H9 (cell line): ENCODE data around the gene SNX5. TPM values are rescaled to one million over a fixed set of nuclear protein-coding genes. Genes with fewer than 3 reads are reported as not detected.

ENCODE experiments used
- DNase-seq: peaks from one replicate; pipeline ENCODE4 v3.0.0-alpha.2; 2017
- H2AFZ ChIP-seq: one replicate; pipeline ENCODE4 v1.6.1; 2013; ENCODE audit warnings: mild to moderate bottlenecking, low read length, control low read depth, moderate library complexity
- H2AK5ac ChIP-seq: 2 replicates; pipeline ENCODE4 v1.6.1; 2013; ENCODE audit warnings: low read length, control low read depth, mixed read lengths; ENCODE audit not compliant: insufficient read length
- H2BK120ac ChIP-seq: one replicate; pipeline ENCODE4 v1.6.1; 2013; ENCODE audit warnings: low read depth, mild to moderate bottlenecking, low read length, control low read depth, inconsistent platforms; ENCODE audit not compliant: poor library complexity, severe bottlenecking
- H2BK12ac ChIP-seq: 2 replicates; pipeline ENCODE4 v1.6.1; 2013; ENCODE audit warnings: low read length, control low read depth, mixed read lengths, low read depth; ENCODE audit not compliant: insufficient read length
- H2BK15ac ChIP-seq: 2 replicates; pipeline ENCODE4 v1.6.1; 2013; ENCODE audit warnings: low read depth, low read length, control low read depth
- H2BK20ac ChIP-seq: one replicate; pipeline ENCODE4 v1.6.1; 2013; ENCODE audit warnings: low read depth, mild to moderate bottlenecking, low read length, control low read depth, inconsistent platforms; ENCODE audit not compliant: poor library complexity, severe bottlenecking
- H2BK5ac ChIP-seq: 2 replicates; pipeline ENCODE4 v1.6.1; 2013; ENCODE audit warnings: low read length, control low read depth, mixed read lengths; ENCODE audit not compliant: insufficient read length
- H3K14ac ChIP-seq: 2 replicates; pipeline ENCODE4 v1.6.1; 2013; ENCODE audit warnings: low read length, control low read depth; ENCODE audit not compliant: insufficient read depth
- H3K18ac ChIP-seq: 2 replicates; pipeline ENCODE4 v1.6.1; 2013; ENCODE audit warnings: low read depth, mild to moderate bottlenecking, mixed read lengths, low read length, control low read depth; ENCODE audit not compliant: insufficient read length
- H3K23ac ChIP-seq: 2 replicates; pipeline ENCODE4 v1.6.1; 2013; ENCODE audit warnings: low read length, control low read depth, mixed read lengths, low read depth; ENCODE audit not compliant: insufficient read length
- H3K23me2 ChIP-seq: 2 replicates; pipeline ENCODE4 v1.6.1; 2013; ENCODE audit warnings: low read depth, mild to moderate bottlenecking, mixed read lengths, low read length, control low read depth; ENCODE audit not compliant: insufficient read length, poor library complexity, severe bottlenecking
- H3K27ac ChIP-seq: 2 replicates; pipeline ENCODE4 v1.5.1; 2013; ENCODE audit warnings: low read length, control low read depth, mixed read lengths, low read depth; ENCODE audit not compliant: insufficient read length
- H3K27me3 ChIP-seq: 2 replicates; pipeline ENCODE4 v1.6.1; 2013; ENCODE audit warnings: low read length, control low read depth, inconsistent platforms; ENCODE audit not compliant: insufficient read depth
- H3K4ac ChIP-seq: 2 replicates; pipeline ENCODE4 v1.6.1; 2013; ENCODE audit warnings: low read depth, mild to moderate bottlenecking, control low read depth, inconsistent platforms, low read length, moderate library complexity
- H3K4me1 ChIP-seq: 2 replicates; pipeline ENCODE4 v1.6.1; 2013; ENCODE audit warnings: low read length, control low read depth, inconsistent platforms; ENCODE audit not compliant: insufficient read depth
- H3K4me2 ChIP-seq: 2 replicates; pipeline ENCODE4 v1.6.1; 2013; ENCODE audit warnings: low read length, control low read depth, mixed read lengths; ENCODE audit not compliant: insufficient read length, insufficient read depth
- H3K56ac ChIP-seq: 2 replicates; pipeline ENCODE4 v1.6.1; 2013; ENCODE audit warnings: low read depth, mild to moderate bottlenecking, mixed read lengths, low read length, control low read depth; ENCODE audit not compliant: insufficient read length
- H3K79me1 ChIP-seq: 2 replicates; pipeline ENCODE4 v1.6.1; 2013; ENCODE audit warnings: low read depth, mild to moderate bottlenecking, moderate library complexity, low read length, control low read depth, inconsistent platforms; ENCODE audit not compliant: insufficient read depth, poor library complexity, severe bottlenecking
- H3K79me2 ChIP-seq: 2 replicates; pipeline ENCODE4 v1.6.1; 2013; ENCODE audit warnings: low read length, control low read depth, inconsistent platforms; ENCODE audit not compliant: insufficient read depth
- H3K9ac ChIP-seq: 2 replicates; pipeline ENCODE4 v1.6.1; 2013; ENCODE audit warnings: low read length, control low read depth, mixed read lengths; ENCODE audit not compliant: insufficient read length; ENCODE audit errors: extremely low read depth
- H3K9me3 ChIP-seq: one replicate; pipeline ENCODE4 v1.6.1; 2013; ENCODE audit warnings: low read depth, low read length, inconsistent platforms; ENCODE audit not compliant: control insufficient read depth
- H3T11ph ChIP-seq: one replicate; pipeline ENCODE4 v1.6.1; 2013; ENCODE audit warnings: mild to moderate bottlenecking, low read length, control low read depth, inconsistent platforms
- H4K20me1 ChIP-seq: one replicate; pipeline ENCODE4 v1.6.1; 2013; ENCODE audit not compliant: control insufficient read depth, insufficient read length, insufficient read depth
- H4K5ac ChIP-seq: 2 replicates; pipeline ENCODE4 v1.6.1; 2013; ENCODE audit warnings: low read depth, mild to moderate bottlenecking, mixed read lengths, low read length, control low read depth; ENCODE audit not compliant: insufficient read length
- H4K8ac ChIP-seq: replicated peaks from 2 replicates; pipeline ENCODE4 v1.6.1; 2013; ENCODE audit warnings: low read length, control low read depth, mixed read lengths, low read depth; ENCODE audit not compliant: insufficient read length
- H4K91ac ChIP-seq: 2 replicates; pipeline ENCODE4 v1.6.1; 2013; ENCODE audit warnings: low read depth, mild to moderate bottlenecking, moderate library complexity, mixed read lengths, low read length, control low read depth; ENCODE audit not compliant: insufficient read length
- H3K27ac Mint-ChIP-seq, 3 experiments: 2 replicates in 2 of 3; 3 replicates in 1 of 3; pipeline ENCODE4 v1.8.0; 2020 to 2021; ENCODE audit warnings: mixed read lengths in 3 of 3, mild to moderate bottlenecking in 1 of 3, moderate library complexity in 1 of 3
- H3K27me3 Mint-ChIP-seq: 2 replicates; pipeline ENCODE4 v1.8.0; 2021; ENCODE audit warnings: low read depth, mild to moderate bottlenecking, moderate library complexity, mixed read lengths
- H3K36me3 Mint-ChIP-seq, 3 experiments: 2 replicates in 2 of 3; 3 replicates in 1 of 3; pipeline ENCODE4 v1.8.0; 2020 to 2021; ENCODE audit warnings: low read depth in 3 of 3, mixed read lengths in 3 of 3; ENCODE audit not compliant: insufficient read depth in 1 of 3
- H3K4me1 Mint-ChIP-seq, 2 experiments: 2 replicates each; pipeline ENCODE4 v1.8.0; 2020; ENCODE audit warnings: mixed read lengths in 2 of 2
- H3K4me3 Mint-ChIP-seq, 2 experiments: 2 replicates in 1 of 2; 3 replicates in 1 of 2; pipeline ENCODE4 v1.8.0; 2020 to 2021; ENCODE audit warnings: mild to moderate bottlenecking in 2 of 2, mixed read lengths in 2 of 2, moderate library complexity in 1 of 2
- H3K9me3 Mint-ChIP-seq, 2 experiments: 2 replicates in 1 of 2; 3 replicates in 1 of 2; pipeline ENCODE4 v1.8.0; 2020; ENCODE audit warnings: mild to moderate bottlenecking in 2 of 2, mixed read lengths in 2 of 2, moderate library complexity in 1 of 2
- WGBS: extraction: QIAGEN DNeasy Blood & Tissue Kit; methylation state at CpG from one replicate; pipeline ENCODE4 v1.1.7; 2013; ENCODE audit warnings: missing lambda C conversion rate, low lambda C conversion rate, mixed read lengths; ENCODE audit not compliant: insufficient read length; ENCODE audit errors: extremely low coverage; 5-methylcytosine and 5-hydroxymethylcytosine counted together
- total RNA-seq: library from RNA; stranded (reverse); gene quantifications from 2 replicates; pipeline ENCODE4 v1.2.1, GENCODE V29; 2021
- TF ChIP-seq, protein P1 (sequence below): fragments of 200-600 bp; sonication (generic); conservative IDR thresholded peaks from 3 replicates; pipeline ENCODE4 v1.8.0; 2021; ENCODE audit warnings: antibody characterized with exemption, mild to moderate bottlenecking

SNX5 gene
- total RNA-seq, 1 experiment from 2014 or later = 194 TPM

- TF ChIP-seq, protein P1, sequence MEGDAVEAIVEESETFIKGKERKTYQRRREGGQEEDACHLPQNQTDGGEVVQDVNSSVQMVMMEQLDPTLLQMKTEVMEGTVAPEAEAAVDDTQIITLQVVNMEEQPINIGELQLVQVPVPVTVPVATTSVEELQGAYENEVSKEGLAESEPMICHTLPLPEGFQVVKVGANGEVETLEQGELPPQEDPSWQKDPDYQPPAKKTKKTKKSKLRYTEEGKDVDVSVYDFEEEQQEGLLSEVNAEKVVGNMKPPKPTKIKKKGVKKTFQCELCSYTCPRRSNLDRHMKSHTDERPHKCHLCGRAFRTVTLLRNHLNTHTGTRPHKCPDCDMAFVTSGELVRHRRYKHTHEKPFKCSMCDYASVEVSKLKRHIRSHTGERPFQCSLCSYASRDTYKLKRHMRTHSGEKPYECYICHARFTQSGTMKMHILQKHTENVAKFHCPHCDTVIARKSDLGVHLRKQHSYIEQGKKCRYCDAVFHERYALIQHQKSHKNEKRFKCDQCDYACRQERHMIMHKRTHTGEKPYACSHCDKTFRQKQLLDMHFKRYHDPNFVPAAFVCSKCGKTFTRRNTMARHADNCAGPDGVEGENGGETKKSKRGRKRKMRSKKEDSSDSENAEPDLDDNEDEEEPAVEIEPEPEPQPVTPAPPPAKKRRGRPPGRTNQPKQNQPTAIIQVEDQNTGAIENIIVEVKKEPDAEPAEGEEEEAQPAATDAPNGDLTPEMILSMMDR = no peak
- H3K9me3 Mint-ChIP-seq = peaks cover 4% of the 10 kb centered on the region in 2 experiments; a peak in 1 of 5 replicates
- no peak overlapping the region for H2BK20ac ChIP-seq
- H3K23me2 ChIP-seq = no peaks in the 10 kb centered on the region
- peaks cover 0 to 2% (median 0%) of the 10 kb centered on the region in 3 experiments; a peak in 2 of 7 replicates for H3K36me3 Mint-ChIP-seq
- H3T11ph ChIP-seq = no peak overlapping the region
- no peak overlapping the region for H2AK5ac ChIP-seq
- no peak overlapping the region for H3K4me2 ChIP-seq
- peaks cover 44 to 46% of the 10 kb centered on the region in 2 experiments for H3K4me1 Mint-ChIP-seq
- no peaks in the 10 kb centered on the region for H3K9me3 ChIP-seq
- H3K27me3 ChIP-seq = no peaks in the 10 kb centered on the region; the same call in 1 of the 2 replicates
- no peak overlapping the region for H4K5ac ChIP-seq
- H2BK5ac ChIP-seq = no peak overlapping the region
- no peak overlapping the region for H2BK12ac ChIP-seq
- H3K27ac ChIP-seq = no peak overlapping the region
- no peak overlapping the region; the same call in 1 of the 2 replicates for H3K14ac ChIP-seq
- no peak overlapping the region for H4K91ac ChIP-seq
- no peak overlapping the region for H3K9ac ChIP-seq
- H3K79me1 ChIP-seq = no peaks in the 10 kb centered on the region
- peaks cover 44% of the 10 kb centered on the region for H3K27me3 Mint-ChIP-seq
- no peak overlapping the region for H2BK120ac ChIP-seq
- H2BK15ac ChIP-seq = no peak overlapping the region
- H3K56ac ChIP-seq = no peak overlapping the region
- H2AFZ ChIP-seq = no peak overlapping the region
- H3K79me2 ChIP-seq = no peaks in the 10 kb centered on the region
- H3K4ac ChIP-seq = no peak overlapping the region
- DNase-seq = no peak
- H3K18ac ChIP-seq = no peak overlapping the region
- H3K23ac ChIP-seq = no peak overlapping the region
- no peaks in the 10 kb centered on the region for H3K4me1 ChIP-seq
- H4K20me1 ChIP-seq = peaks cover 2% of the 10 kb centered on the region
- no peak overlapping the region for H4K8ac ChIP-seq
- H3K27ac Mint-ChIP-seq = no peak overlapping the region
- H3K4me3 Mint-ChIP-seq = no peak overlapping the region
- no CpG with 5 or more reads among the region's 1 CpG for WGBS
Observed at GRCh38 chr20:17933121-17933520, 35.5 kb downstream of the SNX5 start.
